NCI-H524 (cell line): ENCODE data around the gene LMO2.

ENCODE experiments used
- DNase-seq, 2 experiments: peaks; one replicate each; lab custom pipeline; 2025; lab: John Stamatoyannopoulos, UW

LMO2 gene

DNA sequence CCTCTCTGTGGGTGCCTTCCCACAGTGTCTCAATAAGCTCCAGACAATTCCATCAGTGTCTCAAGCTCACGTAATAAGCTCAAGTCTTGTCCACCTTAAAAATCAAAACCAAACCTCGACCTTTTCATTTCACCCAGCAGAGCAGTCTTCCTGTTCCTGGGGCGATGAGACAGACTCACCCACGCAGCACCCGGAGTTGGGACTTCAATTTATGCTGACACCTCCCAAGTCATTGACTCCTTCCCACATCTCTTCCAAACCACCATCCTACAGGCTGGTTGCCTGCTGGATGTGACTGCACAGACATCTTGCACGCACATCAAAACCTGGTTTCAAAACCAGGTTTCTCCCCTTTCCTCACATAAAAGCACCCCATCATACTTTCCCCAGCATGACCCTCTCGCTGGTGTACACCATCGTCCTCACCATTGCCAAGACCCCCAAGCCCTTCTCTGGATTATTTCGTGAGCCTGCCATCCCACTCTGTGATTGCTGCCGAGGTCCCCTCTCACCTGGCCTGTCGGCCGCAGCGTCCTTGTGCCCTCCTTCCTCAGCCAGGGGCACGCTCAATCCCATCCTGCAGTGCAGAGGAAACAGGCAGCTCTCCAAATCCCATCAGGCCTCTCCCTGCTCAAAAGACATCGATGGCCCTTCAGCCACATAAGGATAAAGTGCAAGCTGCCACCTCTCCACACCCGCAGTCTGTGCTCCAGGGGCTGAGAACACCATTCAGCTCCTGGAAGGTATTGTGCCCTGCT, 72.4 kb downstream of the LMO2 start:
- DNase-seq: peak; percentile 40 to 79
